ENCODE results near the gene GPATCH2L.
A peak's percentile ranks its signal among the peaks of the same experiment; 100 is the strongest.

The GPATCH2L gene

GRCh38 chr14:76151398-76152332, at the start of gene GPATCH2L:
Gene GPATCH2L, plus strand, starts transcription at chr14:76151922. Its CDS starts 2,442 bp downstream, at chr14:76154364.
- Histone ChIP-seq H3K9me2 (ENCODE audit: low read depth, low read length) (no peaks in the 10 kb centered on the region), H3K4me1 (ENCODE audit: insufficient read depth, low read length, severe bottlenecking) (peaks cover 39% of the 10 kb centered on the region), H3K79me2 (ENCODE audit: insufficient read depth, low read length) (peaks cover 31% of the 10 kb centered on the region), H3K36me3 (ENCODE audit: insufficient read depth, low read length) (peaks cover 22% of the 10 kb centered on the region), H3K4me2 (ENCODE audit: low read length) (peak within 1 kb of the TSS; percentile 89), H3K9me3 (ENCODE audit: low read length) (no peaks in the 10 kb centered on the region), H3F3A (ENCODE audit: insufficient read depth, low read length) (no peaks in the 10 kb centered on the region), H3K27me3 (ENCODE audit: insufficient read depth, low read length) (no peaks in the 10 kb centered on the region), H2AFZ (ENCODE audit: low read length) (peak within 1 kb of the TSS; percentile 89), H3K4me3 (ENCODE audit: low read depth, low read length, poor library complexity, severe bottlenecking) (peak within 1 kb of the TSS; percentile 90), H4K20me1 (ENCODE audit: insufficient read depth, low read length) (no peaks in the 10 kb centered on the region), H3K9ac (ENCODE audit: low read length) (peak within 1 kb of the TSS; percentile 85), H3K27ac (ENCODE audit: low read depth, low read length, poor library complexity, severe bottlenecking) (peak within 1 kb of the TSS; percentile 58)
- no peak for TF ChIP-seq EZH2 (IDR thresholded peaks at IDR 0.05; ENCODE audit: borderline replicate concordance, low read length)
- TF ChIP-seq CTCF (IDR thresholded peaks at IDR 0.05; ENCODE audit: low read length): no peak

GRCh38 chr14:76104802-76105355, 46.8 kb upstream of the GPATCH2L start:
- TF ChIP-seq CTCF (IDR thresholded peaks at IDR 0.05; ENCODE audit: low read length): no peak
- no peak for TF ChIP-seq EZH2 (IDR thresholded peaks at IDR 0.05; ENCODE audit: borderline replicate concordance, low read length)
- H3K4me1 ChIP-seq (ENCODE audit: insufficient read depth, low read length, severe bottlenecking): no peaks in the 10 kb centered on the region
- no peaks in the 10 kb centered on the region for H3F3A ChIP-seq (ENCODE audit: insufficient read depth, low read length)
- H3K79me2 ChIP-seq (ENCODE audit: insufficient read depth, low read length): no peaks in the 10 kb centered on the region
- no peak overlapping the region for H2AFZ ChIP-seq (ENCODE audit: low read length)
- no peaks in the 10 kb centered on the region for H3K9me3 ChIP-seq (ENCODE audit: low read length)
- H3K27me3 ChIP-seq (ENCODE audit: insufficient read depth, low read length): peaks cover 6% of the 10 kb centered on the region; the same call in 1 of the 2 replicates
- no peak overlapping the region for H3K9ac ChIP-seq (ENCODE audit: low read length)
- no peaks in the 10 kb centered on the region for H3K9me2 ChIP-seq (ENCODE audit: low read depth, low read length)
- no peak overlapping the region for H3K27ac ChIP-seq (ENCODE audit: low read depth, low read length, poor library complexity, severe bottlenecking)
- H4K20me1 ChIP-seq (ENCODE audit: insufficient read depth, low read length): no peaks in the 10 kb centered on the region
- H3K4me3 ChIP-seq (ENCODE audit: low read depth, low read length, poor library complexity, severe bottlenecking): no peak overlapping the region
- no peaks in the 10 kb centered on the region for H3K36me3 ChIP-seq (ENCODE audit: insufficient read depth, low read length)
- H3K4me2 ChIP-seq (ENCODE audit: low read length): no peak overlapping the region

GRCh38 chr14:76106188-76106587, 45.5 kb upstream of the GPATCH2L start:
- Histone ChIP-seq H2AFZ (ENCODE audit: low read length) (no peak overlapping the region), H3F3A (ENCODE audit: insufficient read depth, low read length) (no peaks in the 10 kb centered on the region), H3K4me3 (ENCODE audit: low read depth, low read length, poor library complexity, severe bottlenecking) (no peak overlapping the region), H3K4me2 (ENCODE audit: low read length) (no peak overlapping the region), H4K20me1 (ENCODE audit: insufficient read depth, low read length) (no peaks in the 10 kb centered on the region), H3K4me1 (ENCODE audit: insufficient read depth, low read length, severe bottlenecking) (no peaks in the 10 kb centered on the region), H3K9me2 (ENCODE audit: low read depth, low read length) (no peaks in the 10 kb centered on the region), H3K9ac (ENCODE audit: low read length) (no peak overlapping the region), H3K27me3 (ENCODE audit: insufficient read depth, low read length) (peaks cover 6% of the 10 kb centered on the region; the same call in 1 of the 2 replicates), H3K36me3 (ENCODE audit: insufficient read depth, low read length) (no peaks in the 10 kb centered on the region), H3K9me3 (ENCODE audit: low read length) (no peaks in the 10 kb centered on the region), H3K27ac (ENCODE audit: low read depth, low read length, poor library complexity, severe bottlenecking) (no peak overlapping the region), H3K79me2 (ENCODE audit: insufficient read depth, low read length) (no peaks in the 10 kb centered on the region)
- no peak for TF ChIP-seq CTCF (IDR thresholded peaks at IDR 0.05; ENCODE audit: low read length)
- TF ChIP-seq EZH2 (IDR thresholded peaks at IDR 0.05; ENCODE audit: borderline replicate concordance, low read length): no peak

All from OCI-LY1 (cell line).